ENCODE data around the gene CFLAR.
A peak's percentile ranks its signal among the peaks of the same experiment; 100 is the strongest.

CFLAR gene

GRCh38 chr2:201116115-201116958 lies at the start of gene CFLAR:
TSS of gene CFLAR (plus strand) at chr2:201116164. CDS start at chr2:201129866, 13,702 bp downstream.
- Histone ChIP-seq H3K9me3 (no peaks in the 10 kb centered on the region), H3K36me3 (replicated peaks) (no peaks in the 10 kb centered on the region), H3K4me3 (peak within 1 kb of the TSS; percentile 53), H3K4me1 (peaks cover 26% of the 10 kb centered on the region), H3K27me3 (ENCODE audit: low read depth) (no peaks in the 10 kb centered on the region)
- DNase-seq (ENCODE audit: low spot score in 2 of 2), result peak; percentile 52 to 76
- in situ Hi-C loops (cut with MboI; ENCODE audit: low sequenced_read_pairs), result no loop called here

GRCh38 chr2:201070948-201071478 lies 45.0 kb upstream of the CFLAR start:
- Histone ChIP-seq H3K4me3 (peak overlapping the region; percentile 92), H3K9me3 (no peaks in the 10 kb centered on the region), H3K36me3 (replicated peaks) (no peaks in the 10 kb centered on the region), H3K4me1 (peaks cover 24% of the 10 kb centered on the region), H3K27me3 (ENCODE audit: low read depth) (no peaks in the 10 kb centered on the region)
- DNase-seq (ENCODE audit: low spot score in 2 of 2), result peak; percentile 19 to 34
- in situ Hi-C loops (cut with MboI; ENCODE audit: low sequenced_read_pairs), result no loop called here

- peaks cover 26% of the 10 kb centered on the region for H3K4me1 ChIP-seq
Measured at GRCh38 chr2:201071479-201072200, 44.3 kb upstream of the CFLAR start, which contains the start of the genes HYCC2 and NDUFB3. TSS of gene HYCC2 (minus strand) at chr2:201071671. CDS start at chr2:201024009, 47,662 bp downstream. TSS of gene NDUFB3 (plus strand) at chr2:201072001. CDS start at chr2:201078883, 6,882 bp downstream.

GRCh38 chr2:201072201-201072530 lies 43.8 kb upstream of the CFLAR start:
- no peaks in the 10 kb centered on the region for H3K27me3 ChIP-seq (ENCODE audit: low read depth)
- peak overlapping the region; percentile 92 for H3K4me3 ChIP-seq
- H3K9me3 ChIP-seq, result no peaks in the 10 kb centered on the region
- peak in 1 of 2 experiments; percentile 10 for DNase-seq (ENCODE audit: low spot score in 2 of 2)
- H3K4me1 ChIP-seq, result peaks cover 26% of the 10 kb centered on the region
- in situ Hi-C loops (cut with MboI; ENCODE audit: low sequenced_read_pairs), result no loop called here
- H3K36me3 ChIP-seq (replicated peaks), result no peaks in the 10 kb centered on the region

More at GRCh38 chr2:201071479-201072200, 44.3 kb upstream of the CFLAR start, which contains the start of the genes HYCC2 and NDUFB3:
- peak; percentile 89 to 93 for DNase-seq (ENCODE audit: low spot score in 2 of 2)
- H3K27me3 ChIP-seq (ENCODE audit: low read depth), result no peaks in the 10 kb centered on the region
- H3K9me3 ChIP-seq, result no peaks in the 10 kb centered on the region
- H3K36me3 ChIP-seq (replicated peaks), result no peaks in the 10 kb centered on the region
- in situ Hi-C loops (cut with MboI; ENCODE audit: low sequenced_read_pairs), result no loop called here
- peak within 1 kb of the TSS; percentile 92 for H3K4me3 ChIP-seq

- H3K9me3 ChIP-seq, result no peaks in the 10 kb centered on the region
- H3K4me1 ChIP-seq, result peaks cover 26% of the 10 kb centered on the region
- no peak for DNase-seq (ENCODE audit: low spot score in 2 of 2)
- H3K4me3 ChIP-seq, result peak overlapping the region; percentile 92
- no peaks in the 10 kb centered on the region for H3K27me3 ChIP-seq (ENCODE audit: low read depth)
- no peaks in the 10 kb centered on the region for H3K36me3 ChIP-seq (replicated peaks)
- in situ Hi-C loops (cut with MboI; ENCODE audit: low sequenced_read_pairs), result no loop called here
Measured at GRCh38 chr2:201073071-201073470, 42.9 kb upstream of the CFLAR start.

- Histone ChIP-seq H3K9me3 (no peaks in the 10 kb centered on the region), H3K4me3 (no peak overlapping the region), H3K27me3 (ENCODE audit: low read depth) (no peaks in the 10 kb centered on the region), H3K4me1 (peaks cover 17% of the 10 kb centered on the region), H3K36me3 (replicated peaks) (peaks cover 13% of the 10 kb centered on the region)
- no peak for DNase-seq (ENCODE audit: low spot score in 2 of 2)
- in situ Hi-C loops (cut with MboI; ENCODE audit: low sequenced_read_pairs), result no loop called here
Measured at GRCh38 chr2:201074996-201075395, 41.0 kb upstream of the CFLAR start.

- H3K9me3 ChIP-seq, result no peaks in the 10 kb centered on the region
- H3K4me1 ChIP-seq, result no peaks in the 10 kb centered on the region
- no peak for DNase-seq (ENCODE audit: low spot score in 2 of 2)
- in situ Hi-C loops (cut with MboI; ENCODE audit: low sequenced_read_pairs), result no loop called here
- H3K4me3 ChIP-seq, result no peak overlapping the region
- H3K36me3 ChIP-seq (replicated peaks), result peaks cover 38% of the 10 kb centered on the region
- no peaks in the 10 kb centered on the region for H3K27me3 ChIP-seq (ENCODE audit: low read depth)
Measured at GRCh38 chr2:201084863-201085262, 31.1 kb upstream of the CFLAR start.

GRCh38 chr2:201090574-201090973 lies 25.4 kb upstream of the CFLAR start:
- Histone ChIP-seq H3K9me3 (no peaks in the 10 kb centered on the region), H3K4me3 (no peak overlapping the region), H3K36me3 (replicated peaks) (peaks cover 10% of the 10 kb centered on the region), H3K4me1 (no peaks in the 10 kb centered on the region), H3K27me3 (ENCODE audit: low read depth) (no peaks in the 10 kb centered on the region)
- in situ Hi-C loops (cut with MboI; ENCODE audit: low sequenced_read_pairs), result no loop called here
- no peak for DNase-seq (ENCODE audit: low spot score in 2 of 2)

- no peak for DNase-seq (ENCODE audit: low spot score in 2 of 2)
- Histone ChIP-seq H3K9me3 (no peaks in the 10 kb centered on the region), H3K4me3 (no peak overlapping the region), H3K27me3 (ENCODE audit: low read depth) (no peaks in the 10 kb centered on the region), H3K36me3 (replicated peaks) (peaks cover 2% of the 10 kb centered on the region), H3K4me1 (no peaks in the 10 kb centered on the region)
- in situ Hi-C loops (cut with MboI; ENCODE audit: low sequenced_read_pairs), result no loop called here
Measured at GRCh38 chr2:201093573-201093972, 22.4 kb upstream of the CFLAR start.

GRCh38 chr2:201100497-201100896 lies 15.5 kb upstream of the CFLAR start:
- no peak overlapping the region for H3K4me3 ChIP-seq
- no peaks in the 10 kb centered on the region for H3K9me3 ChIP-seq
- H3K36me3 ChIP-seq (replicated peaks), result no peaks in the 10 kb centered on the region
- no peaks in the 10 kb centered on the region for H3K4me1 ChIP-seq
- DNase-seq (ENCODE audit: low spot score in 2 of 2), result no peak
- H3K27me3 ChIP-seq (ENCODE audit: low read depth), result no peaks in the 10 kb centered on the region
- in situ Hi-C loops (cut with MboI; ENCODE audit: low sequenced_read_pairs), result no loop called here

GRCh38 chr2:201105759-201106158 lies 10.2 kb upstream of the CFLAR start:
- Histone ChIP-seq H3K4me3 (no peak overlapping the region), H3K36me3 (replicated peaks) (no peaks in the 10 kb centered on the region), H3K4me1 (no peaks in the 10 kb centered on the region), H3K27me3 (ENCODE audit: low read depth) (no peaks in the 10 kb centered on the region), H3K9me3 (no peaks in the 10 kb centered on the region)
- DNase-seq (ENCODE audit: low spot score in 2 of 2), result no peak
- in situ Hi-C loops (cut with MboI; ENCODE audit: low sequenced_read_pairs), result no loop called here

- Histone ChIP-seq H3K36me3 (replicated peaks) (no peaks in the 10 kb centered on the region), H3K4me1 (no peaks in the 10 kb centered on the region; the same call in 1 of the 2 replicates), H3K27me3 (ENCODE audit: low read depth) (no peaks in the 10 kb centered on the region), H3K4me3 (no peak overlapping the region), H3K9me3 (no peaks in the 10 kb centered on the region)
- in situ Hi-C loops (cut with MboI; ENCODE audit: low sequenced_read_pairs), result no loop called here
- no peak for DNase-seq (ENCODE audit: low spot score in 2 of 2)
Measured at GRCh38 chr2:201107624-201108023, 8.3 kb upstream of the CFLAR start.

- H3K9me3 ChIP-seq, result no peaks in the 10 kb centered on the region
- H3K4me3 ChIP-seq, result no peak overlapping the region
- H3K4me1 ChIP-seq, result no peaks in the 10 kb centered on the region; the same call in 1 of the 2 replicates
- H3K27me3 ChIP-seq (ENCODE audit: low read depth), result no peaks in the 10 kb centered on the region
- no peak for DNase-seq (ENCODE audit: low spot score in 2 of 2)
- in situ Hi-C loops (cut with MboI; ENCODE audit: low sequenced_read_pairs), result no loop called here
- H3K36me3 ChIP-seq (replicated peaks), result no peaks in the 10 kb centered on the region
Measured at GRCh38 chr2:201108341-201108740, 7.6 kb upstream of the CFLAR start.

- Histone ChIP-seq H3K36me3 (replicated peaks) (no peaks in the 10 kb centered on the region), H3K4me3 (no peak overlapping the region), H3K9me3 (no peaks in the 10 kb centered on the region), H3K27me3 (ENCODE audit: low read depth) (no peaks in the 10 kb centered on the region), H3K4me1 (no peaks in the 10 kb centered on the region; the same call in 1 of the 2 replicates)
- in situ Hi-C loops (cut with MboI; ENCODE audit: low sequenced_read_pairs), result no loop called here
- DNase-seq (ENCODE audit: low spot score in 2 of 2), result no peak
Measured at GRCh38 chr2:201109186-201109585, 6.8 kb upstream of the CFLAR start.
